Stomach (tissue), 9 donors: ENCODE measurements around the gene DOCK11. TPM values are rescaled to one million over a fixed set of nuclear protein-coding genes. Genes with fewer than 3 reads are reported as not detected.
A peak's percentile ranks its signal among the peaks of the same experiment; 100 is the strongest.

Source experiments
- DNase-seq, 2 donors: peaks; one replicate each; pipeline versions ENCODE4 v3.0.0 to v3.0.0-alpha.2; 2013 to 2019
- H3K27ac ChIP-seq, 5 donors: fragments of 200-600 bp in 4 of 5; sonication (generic) in 4 of 5; one replicate each; pipeline ENCODE4 v1.5.1; 2013 to 2019; ENCODE audit warnings: mild to moderate bottlenecking in 1 of 5, moderate library complexity in 1 of 5
- H3K27me3 ChIP-seq, 3 donors: fragments of 200-600 bp; sonication (generic); one replicate each; pipeline ENCODE4 v1.5.1; 2017 to 2019; ENCODE audit warnings: mixed run types in 1 of 3
- H3K36me3 ChIP-seq, 4 donors: fragments of 200-600 bp; sonication (generic); 1 replicate in 3 of 4; 2 replicates in 1 of 4; pipeline ENCODE4 v1.5.1; 2016 to 2019
- H3K4me1 ChIP-seq, 4 donors: fragments of 200-600 bp; sonication (generic); one replicate each; pipeline ENCODE4 v1.5.1; 2016 to 2019
- H3K4me3 ChIP-seq, 4 donors: fragments of 200-600 bp; sonication (generic) in 3 of 4; one replicate each; pipeline ENCODE4 v1.5.1; 2016 to 2019; ENCODE audit warnings: mild to moderate bottlenecking in 1 of 4
- H3K9me3 ChIP-seq, 4 donors: fragments of 200-600 bp; sonication (generic); one replicate each; pipeline ENCODE4 v1.5.1; 2016 to 2019
- CTCF ChIP-seq, 7 experiments: fragments of 450-650 bp in 4 of 7; fragments of 200-600 bp in 3 of 7; sonication (generic) in 3 of 7; IDR thresholded peaks; one replicate each; pipeline ENCODE4 v1.5.1; 2016 to 2019; ENCODE audit warnings: antibody characterized with exemption in 7 of 7, control low read depth in 2 of 7, mild to moderate bottlenecking in 1 of 7
- EP300 ChIP-seq: sonication (generic); formaldehyde crosslinking; IDR thresholded peaks from one replicate; pipeline ENCODE4 v1.6.1; 2017; ENCODE audit warnings: antibody characterized with exemption
- POLR2A ChIP-seq, 4 donors: fragments of 450-650 bp; IDR thresholded peaks; one replicate each; pipeline ENCODE4 v1.6.1; 2016; ENCODE audit warnings: antibody characterized with exemption in 4 of 4, control low read depth in 2 of 4, mild to moderate bottlenecking in 1 of 4, moderate library complexity in 1 of 4
- POLR2AphosphoS5 ChIP-seq, 3 donors: sonication (generic); formaldehyde crosslinking; IDR thresholded peaks; one replicate each; pipeline ENCODE4 v1.6.1; 2016; ENCODE audit warnings: antibody characterized with exemption in 3 of 3
- WGBS, 5 donors: extraction: QIAGEN DNeasy Blood & Tissue Kit in 3 of 5; methylation state at CpG; one replicate each; pipeline versions ENCODE4 v1.1.5 to v1.1.7; 2013 to 2018; 5-methylcytosine and 5-hydroxymethylcytosine counted together
- intact Hi-C: fragments of 100-400 bp; cut with DNase I; formaldehyde crosslinking; loops from one replicate; pipeline ENCODE4 v1.15.1; 2023; ENCODE audit warnings: low total_unique reads
- polyA plus RNA-seq, 3 donors: library from polyadenylated mRNA; stranded (reverse); fragments of 200-250 nt; gene quantifications; one replicate each; pipeline ENCODE4 v1.2.3, GENCODE V29; 2013
- total RNA-seq, 5 donors: library from RNA; depleted of rRNA; stranded (reverse); fragments of >200 nt; gene quantifications; one replicate each; pipeline versions ENCODE4 v1.1.0 to v1.2.3, GENCODE V29; 2014 to 2016
- donor health status: healthy with polysubstance abuse.
- donor health status: Bipolar disorder and iron deficiency.
- donor health status: healthy.

Gene DOCK11
- total and polyA plus RNA-seq, 8 donors, result 3.5 to 34.0 (median 6.2) TPM

DNA sequence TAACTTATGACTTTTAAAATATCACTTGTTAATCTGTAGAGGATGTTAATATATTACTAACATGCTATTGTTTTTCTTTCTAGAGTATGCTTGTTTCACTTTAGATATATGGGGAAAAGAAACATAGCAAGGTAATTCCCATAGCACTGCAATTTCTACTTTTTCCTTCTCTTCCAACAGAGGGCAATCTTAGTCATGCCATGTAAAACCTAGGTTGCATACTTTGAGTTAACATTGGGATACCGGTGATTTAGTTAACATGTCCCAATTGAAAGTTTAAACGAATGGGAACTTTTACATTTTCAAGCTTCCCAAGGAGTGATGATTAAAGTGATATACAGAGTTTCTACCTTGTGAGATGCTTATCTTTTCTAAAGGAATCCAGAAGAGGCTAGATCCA lies 142.4 kb downstream of the DOCK11 start:
- 21 to 37% (median 28%) methylated on average over 2 of the region's 2 CpGs for WGBS, 5 donors
- Histone ChIP-seq H3K36me3 (peaks cover 0 to 19% (median 12%) of the 10 kb centered on the region in 4 donors), H3K27me3 (peaks cover 0 to 5% (median 0%) of the 10 kb centered on the region in 3 donors), H3K9me3 (no peaks in the 10 kb centered on the region), H3K27ac (no peak overlapping the region), H3K4me3 (no peak overlapping the region), H3K4me1 (no peaks in the 10 kb centered on the region)
- DNase-seq, result peak in 1 of 2 donors; percentile 10
- intact Hi-C loops, result loop anchor here (10.0 kb wide), 1 partner anchor 177 kb away; no protein-coding TSS in a partner anchor
- TF ChIP-seq POLR2AphosphoS5 (IDR thresholded peaks at IDR 0.05) (no peak), POLR2A (IDR thresholded peaks at IDR 0.05) (no peak), CTCF (IDR thresholded peaks at IDR 0.05) (no peak), EP300 (no peak)

DNA sequence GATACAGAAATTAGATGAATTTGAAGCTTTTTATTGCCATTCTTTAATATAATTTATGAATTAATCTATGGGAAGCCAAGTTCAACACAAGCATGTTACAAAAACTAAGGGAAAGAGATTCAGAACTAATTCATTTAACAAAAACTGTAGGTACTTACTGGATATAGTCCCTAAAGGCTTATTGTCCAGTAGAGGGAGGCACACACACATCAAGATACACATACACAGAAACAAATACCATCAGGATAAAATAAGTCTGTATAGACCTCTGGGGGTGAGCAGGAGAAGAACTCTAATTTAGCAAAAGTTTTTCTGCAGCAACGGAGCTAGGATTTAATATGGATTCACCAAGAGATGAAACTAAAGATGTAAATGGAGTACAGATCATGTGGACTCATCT lies 148.8 kb downstream of the DOCK11 start:
- intact Hi-C loops, result no loop called here
- no peaks in the 10 kb centered on the region for H3K27me3 ChIP-seq
- no peak overlapping the region for H3K27ac ChIP-seq
- TF ChIP-seq POLR2A (IDR thresholded peaks at IDR 0.05) (no peak), CTCF (IDR thresholded peaks at IDR 0.05) (peak in 4 of 7 experiments; percentile 9 to 48 (median 36))
- peak in 1 of 2 donors; percentile 67 for DNase-seq
- 12 to 41% (median 25%) methylated on average over 1 of the region's 1 CpG for whole genome bisulfite sequencing, 5 donors
- H3K36me3 ChIP-seq, result peaks cover 0 to 9% (median 2%) of the 10 kb centered on the region in 4 donors
- no peaks in the 10 kb centered on the region for H3K9me3 ChIP-seq
- H3K4me1 ChIP-seq, result no peaks in the 10 kb centered on the region
- no peak overlapping the region for H3K4me3 ChIP-seq

DNA sequence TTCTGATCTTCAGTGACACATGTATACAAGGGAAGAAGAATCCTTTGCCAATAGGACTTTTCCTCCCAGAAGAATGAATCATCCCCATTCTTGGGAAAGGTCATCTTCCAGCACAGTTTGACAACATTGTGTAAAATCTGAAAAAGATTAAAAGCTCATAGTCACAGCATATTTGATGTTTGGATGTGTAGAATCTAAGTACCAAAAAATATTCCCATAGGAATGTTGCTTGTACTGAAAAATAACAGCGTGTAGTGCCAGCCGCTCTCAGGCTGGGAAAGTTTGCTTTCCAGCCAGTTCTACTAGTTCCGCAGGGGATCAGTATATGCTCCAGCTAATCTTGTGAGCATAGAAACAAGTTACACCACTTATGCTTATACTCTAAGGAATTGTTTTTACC lies 157.1 kb downstream of the DOCK11 start:
- H3K4me3 ChIP-seq, result no peak overlapping the region
- no peaks in the 10 kb centered on the region for H3K9me3 ChIP-seq
- 33 to 59% (median 50%) methylated on average over 3 of the region's 3 CpGs for WGBS, 5 donors
- peak; percentile 46 to 54 for DNase-seq
- H3K27ac ChIP-seq, result no peak overlapping the region
- H3K4me1 ChIP-seq, result peaks cover 0 to 11% (median 0%) of the 10 kb centered on the region in 4 donors
- H3K36me3 ChIP-seq, result peaks cover 0 to 5% (median 2%) of the 10 kb centered on the region in 4 donors
- TF ChIP-seq POLR2A (IDR thresholded peaks at IDR 0.05), result no peak
- no peak for TF ChIP-seq CTCF (IDR thresholded peaks at IDR 0.05)
- TF ChIP-seq POLR2AphosphoS5 (IDR thresholded peaks at IDR 0.05), result no peak
- TF ChIP-seq EP300, result no peak
- intact Hi-C loops, result no loop called here
- H3K27me3 ChIP-seq, result no peaks in the 10 kb centered on the region

DNA sequence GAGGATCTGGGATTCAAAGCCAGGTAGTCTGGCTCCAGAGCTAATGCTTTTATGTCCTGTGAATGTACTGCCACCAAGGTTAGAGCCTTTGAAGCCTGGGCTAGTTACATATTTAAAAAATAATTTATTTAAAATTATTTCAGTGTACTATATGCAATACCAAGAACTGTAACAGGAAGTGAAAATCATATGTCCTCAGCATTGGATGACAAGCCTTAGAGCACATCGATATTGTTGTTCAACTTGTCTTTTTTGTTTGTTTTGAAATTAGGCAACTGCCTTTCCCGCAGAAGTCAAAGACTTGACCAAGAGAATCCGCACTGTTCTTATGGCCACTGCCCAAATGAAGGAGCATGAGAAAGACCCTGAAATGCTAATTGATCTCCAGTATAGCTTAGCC lies 158.7 kb downstream of the DOCK11 start:
- H3K27me3 ChIP-seq, result no peaks in the 10 kb centered on the region
- DNase-seq, result no peak
- peaks cover 0 to 5% (median 2%) of the 10 kb centered on the region in 4 donors for H3K36me3 ChIP-seq
- intact Hi-C loops, result no loop called here
- H3K9me3 ChIP-seq, result no peaks in the 10 kb centered on the region
- TF ChIP-seq EP300, result no peak
- TF ChIP-seq POLR2AphosphoS5 (IDR thresholded peaks at IDR 0.05), result no peak
- no peak for TF ChIP-seq CTCF (IDR thresholded peaks at IDR 0.05)
- TF ChIP-seq POLR2A (IDR thresholded peaks at IDR 0.05), result no peak
- no peak overlapping the region for H3K4me3 ChIP-seq
- WGBS, 5 donors, result 66 to 86% (median 78%) methylated on average over 3 of the region's 3 CpGs
- peak overlapping the region in 1 of 5 donors; percentile 47 for H3K27ac ChIP-seq
- peaks cover 0 to 11% (median 0%) of the 10 kb centered on the region in 4 donors for H3K4me1 ChIP-seq
